Measurements from ENCODE around the gene GPANK1.

The GPANK1 gene

GRCh38 chr6:31690231-31691077, 25.7 kb upstream of the GPANK1 start:
- DNase-seq = no peak

GRCh38 chr6:31689249-31690110, 24.7 kb upstream of the GPANK1 start:
- peak; percentile 35 for DNase-seq

- DNase-seq = no peak
Observed at GRCh38 chr6:31687860-31688693, 23.3 kb upstream of the GPANK1 start.

- no peak for DNase-seq
Observed at GRCh38 chr6:31687321-31687720, 22.5 kb upstream of the GPANK1 start.

GRCh38 chr6:31686483-31686882, 21.7 kb upstream of the GPANK1 start:
- DNase-seq = no peak

GRCh38 chr6:31683591-31683990, 18.8 kb upstream of the GPANK1 start:
- DNase-seq = no peak

- DNase-seq = peak; percentile 56
Observed at GRCh38 chr6:31681135-31681671, 16.4 kb upstream of the GPANK1 start.

- peak; percentile 65 for DNase-seq
Observed at GRCh38 chr6:31680226-31681134, 15.7 kb upstream of the GPANK1 start, which contains the start of gene LY6G5C. Gene LY6G5C, minus strand, starts transcription at chr6:31681067. Its CDS starts 694 bp downstream, at chr6:31680373.

GRCh38 chr6:31677955-31678354, 13.2 kb upstream of the GPANK1 start:
- DNase-seq = no peak

GRCh38 chr6:31676904-31677303, 12.1 kb upstream of the GPANK1 start:
- DNase-seq = no peak

- DNase-seq = no peak
Observed at GRCh38 chr6:31676322-31676903, 11.6 kb upstream of the GPANK1 start.

- no peak for DNase-seq
Observed at GRCh38 chr6:31669676-31670075, 4.9 kb upstream of the GPANK1 start, which contains the start of gene LY6G5B. Gene LY6G5B, plus strand, starts transcription at chr6:31669976. Its CDS starts 975 bp downstream, at chr6:31670951.

- no peak for DNase-seq
Observed at GRCh38 chr6:31666337-31666965, 1.7 kb upstream of the GPANK1 start.

GRCh38 chr6:31665501-31666336, 922 bp upstream of the GPANK1 start, which contains the start of gene CSNK2B:
Gene CSNK2B, plus strand, starts transcription at chr6:31666080. Its CDS starts 752 bp downstream, at chr6:31666832.
- peak; percentile 96 for DNase-seq

- DNase-seq = no peak
Observed at GRCh38 chr6:31663961-31664789, 622 bp downstream of the GPANK1 start.

- DNase-seq = no peak
Observed at GRCh38 chr6:31663126-31663960, 1.5 kb downstream of the GPANK1 start.

- DNase-seq = no peak
Observed at GRCh38 chr6:31662124-31662723, 2.6 kb downstream of the GPANK1 start.
